Stimulated activated CD4-positive, alpha-beta T cell treated with anti-CD3 and anti-CD28 coated beads, Interleukin-12 subunit alpha, Interleukin-12 subunit beta, amount 100 ng/mL, for 24 hours (primary cell): ENCODE results near the gene IL20.

Experiments used
- DNase-seq, 2 experiments: peaks; one replicate each; pipeline ENCODE4 v3.0.0-alpha.2; 2020; ENCODE audit warnings: low read depth in 2 of 2

IL20 gene, protein sequence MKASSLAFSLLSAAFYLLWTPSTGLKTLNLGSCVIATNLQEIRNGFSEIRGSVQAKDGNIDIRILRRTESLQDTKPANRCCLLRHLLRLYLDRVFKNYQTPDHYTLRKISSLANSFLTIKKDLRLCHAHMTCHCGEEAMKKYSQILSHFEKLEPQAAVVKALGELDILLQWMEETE

DNA sequence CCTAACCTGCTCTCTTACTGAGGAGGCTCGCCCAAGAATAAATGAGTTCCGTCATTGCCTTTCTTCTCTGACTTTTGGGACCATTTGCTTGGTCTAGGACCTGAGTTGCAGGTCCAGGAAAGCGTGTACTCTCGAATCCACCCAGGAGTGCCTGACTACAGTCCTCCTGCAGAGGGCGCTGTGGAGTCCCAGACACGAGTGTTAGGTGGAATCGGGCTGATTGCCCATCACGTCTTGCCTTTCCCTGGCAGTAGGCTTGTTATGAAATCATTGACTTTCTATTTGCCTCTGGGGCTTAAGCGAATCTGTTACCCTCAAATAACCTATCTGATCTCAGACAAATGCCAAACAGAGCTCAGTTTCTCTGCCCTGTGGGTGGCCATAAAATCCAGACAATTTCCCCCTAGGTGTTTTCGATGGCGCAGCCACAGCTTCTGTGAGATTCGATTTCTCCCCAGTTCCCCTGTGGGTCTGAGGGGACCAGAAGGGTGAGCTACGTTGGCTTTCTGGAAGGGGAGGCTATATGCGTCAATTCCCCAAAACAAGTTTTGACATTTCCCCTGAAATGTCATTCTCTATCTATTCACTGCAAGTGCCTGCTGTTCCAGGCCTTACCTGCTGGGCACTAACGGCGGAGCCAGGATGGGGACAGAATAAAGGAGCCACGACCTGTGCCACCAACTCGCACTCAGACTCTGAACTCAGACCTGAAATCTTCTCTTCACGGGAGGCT is at the start of gene IL20:
TSS of gene IL20 (plus strand) at position 685 of the 733 bp plus-strand sequence. CDS start 230 bp downstream, outside the sequence.
- DNase-seq: peak; percentile 66 to 89

DNA sequence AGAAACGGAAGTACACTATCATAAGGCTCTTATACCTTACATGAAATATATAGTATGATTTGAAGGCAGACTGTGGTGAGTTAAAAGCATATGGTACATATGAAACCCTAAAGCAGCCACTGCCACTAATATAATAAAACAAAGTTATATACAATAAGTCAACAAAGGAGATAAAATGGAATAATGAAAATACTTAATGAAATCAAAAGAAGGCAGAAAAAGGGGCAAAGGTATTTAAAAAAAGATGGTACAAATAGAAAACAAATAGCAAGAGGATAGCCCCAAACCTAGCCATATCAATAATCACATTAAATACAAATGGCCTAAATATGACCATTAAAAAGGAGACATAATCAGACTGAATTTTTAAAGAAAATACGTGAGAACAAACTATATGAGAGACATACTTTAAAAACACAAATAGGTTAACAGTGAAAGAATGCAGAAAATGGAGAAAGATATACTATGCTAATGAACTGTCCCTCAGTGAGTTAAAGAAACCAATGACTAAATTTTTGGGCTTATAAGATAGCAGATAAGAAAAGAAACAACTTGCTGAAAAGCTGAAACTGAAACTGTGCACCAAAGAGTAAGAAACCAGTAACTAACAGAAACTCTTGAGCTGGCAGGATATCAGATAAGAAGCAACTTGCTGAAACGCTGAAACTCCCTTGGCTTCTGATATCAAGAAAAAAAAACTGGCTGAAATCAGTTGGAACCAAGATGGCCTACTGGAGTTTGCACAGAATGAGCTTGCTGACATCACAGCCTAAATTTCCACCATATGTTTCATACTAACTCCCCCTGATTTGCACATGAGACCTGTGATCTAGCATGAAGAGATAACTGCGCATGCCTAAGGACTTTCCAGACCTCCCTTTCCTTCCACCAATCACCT is 48.8 kb upstream of the IL20 start:
- no peak for DNase-seq

DNA sequence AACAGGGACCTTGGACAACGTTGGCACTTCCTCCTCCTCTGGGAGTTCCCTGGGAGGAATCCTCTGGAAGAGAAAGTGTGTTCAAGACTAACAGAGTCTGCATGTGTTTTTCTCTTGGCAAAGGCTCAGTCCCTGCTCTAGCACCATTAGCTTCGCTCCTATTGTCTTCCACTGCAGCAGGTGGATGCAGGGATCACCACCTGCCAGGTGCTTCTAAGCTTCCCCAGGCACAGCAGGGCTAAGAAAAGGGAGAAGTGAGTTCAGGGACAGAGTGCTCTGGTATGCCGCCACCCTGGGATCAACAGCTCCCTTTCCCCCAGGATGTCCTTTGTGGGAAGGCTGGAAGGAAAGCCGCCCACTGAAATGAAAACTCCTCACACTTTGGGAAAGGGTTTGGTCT is 43.9 kb upstream of the IL20 start:
- no peak for DNase-seq

DNA sequence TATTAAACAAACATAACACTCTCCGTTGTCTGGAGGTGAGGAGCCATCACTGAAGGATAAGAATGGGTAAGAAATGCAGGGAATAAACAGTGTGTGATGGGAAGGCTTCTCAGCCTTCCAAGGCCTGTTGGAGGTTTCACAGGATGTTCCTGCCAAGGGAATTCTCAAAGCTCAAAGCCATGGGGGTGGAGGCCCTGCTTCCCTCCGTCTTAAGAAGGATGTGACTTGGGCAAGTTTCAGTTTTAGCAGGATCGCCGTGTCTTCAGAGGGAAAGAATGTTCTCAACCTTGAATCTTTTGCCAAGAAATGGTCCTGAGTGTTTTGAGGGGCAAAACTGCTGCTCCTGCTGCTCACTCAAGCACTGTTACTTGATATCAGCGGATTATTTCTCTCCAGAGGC is 41.7 kb upstream of the IL20 start:
- no peak for DNase-seq

DNA sequence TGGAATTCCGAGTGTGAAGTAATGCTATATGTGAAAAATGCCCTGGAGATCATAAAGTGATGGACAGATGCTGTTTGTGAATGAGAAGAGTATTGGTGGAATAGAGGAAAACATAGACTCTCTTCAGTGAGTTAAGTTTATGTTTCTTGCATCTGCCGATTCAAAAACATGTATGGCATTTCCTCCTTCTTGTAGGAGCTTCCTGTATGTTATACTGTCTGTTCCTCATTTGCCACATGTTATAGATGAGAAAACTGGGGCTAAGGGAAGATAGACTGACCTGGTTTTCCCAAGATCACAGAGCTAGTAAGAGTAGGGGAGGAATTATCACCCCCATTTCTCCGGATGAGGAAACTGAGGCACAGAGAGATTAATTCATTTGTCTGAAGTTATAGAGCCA is 41.1 kb upstream of the IL20 start:
- DNase-seq: no peak

DNA sequence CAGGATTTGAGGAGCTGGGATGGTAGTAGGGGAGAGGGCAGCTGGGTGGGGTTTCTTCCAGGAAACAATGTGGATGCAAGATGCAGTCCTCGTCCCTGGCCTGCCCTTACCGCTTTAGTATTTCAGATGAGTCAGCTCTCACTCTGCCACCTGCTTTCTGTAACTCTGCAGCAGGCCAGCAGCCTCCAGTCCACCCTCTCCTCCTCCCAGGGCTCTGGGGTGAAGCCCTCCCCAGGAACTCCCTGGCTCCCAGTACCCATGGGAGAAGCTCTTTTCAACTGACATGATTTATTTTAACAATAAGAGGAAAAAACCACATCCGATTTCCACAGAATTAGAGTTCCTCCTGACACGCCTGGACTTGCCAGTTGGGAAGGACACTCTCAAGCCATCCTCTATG is 39.0 kb upstream of the IL20 start:
- DNase-seq: no peak

DNA sequence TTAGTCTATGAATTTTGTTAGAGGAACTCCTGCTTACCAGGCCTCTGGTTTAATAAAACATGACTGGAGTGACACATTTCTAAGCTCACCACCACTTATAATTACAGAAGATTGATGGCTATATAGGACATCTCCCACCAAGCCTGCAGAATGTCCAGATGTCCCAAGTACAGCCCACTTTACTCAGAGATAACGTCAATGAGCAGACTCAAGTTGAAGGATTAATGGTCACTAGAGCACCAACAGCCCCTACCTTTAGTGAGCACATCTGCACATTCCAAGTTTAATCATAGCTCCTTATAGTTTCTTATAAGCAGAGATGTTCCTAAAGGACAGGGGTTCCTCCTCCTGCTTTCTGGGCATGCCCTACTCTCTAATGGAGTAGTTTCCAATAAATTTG is 37.4 kb upstream of the IL20 start:
- no peak for DNase-seq

DNA sequence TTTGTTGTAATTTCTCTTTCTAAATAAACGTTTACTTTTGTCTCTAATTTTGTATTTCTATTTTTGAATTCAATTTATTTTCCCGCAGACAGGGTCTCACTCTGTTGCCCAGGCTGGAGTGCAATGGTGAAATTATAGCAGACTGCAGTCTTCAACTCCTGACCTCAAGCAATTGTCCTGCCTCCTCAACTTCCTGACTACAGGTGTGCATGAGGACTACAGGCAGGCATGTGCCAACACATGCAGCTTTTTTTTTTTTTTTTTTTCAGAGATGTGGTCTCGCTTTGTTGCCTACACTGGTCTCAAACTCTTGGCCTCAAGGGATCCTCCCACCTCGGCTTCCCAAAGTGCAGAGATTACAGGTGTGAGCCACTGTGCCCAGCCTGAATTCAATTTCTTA is 36.7 kb upstream of the IL20 start:
- DNase-seq: no peak

DNA sequence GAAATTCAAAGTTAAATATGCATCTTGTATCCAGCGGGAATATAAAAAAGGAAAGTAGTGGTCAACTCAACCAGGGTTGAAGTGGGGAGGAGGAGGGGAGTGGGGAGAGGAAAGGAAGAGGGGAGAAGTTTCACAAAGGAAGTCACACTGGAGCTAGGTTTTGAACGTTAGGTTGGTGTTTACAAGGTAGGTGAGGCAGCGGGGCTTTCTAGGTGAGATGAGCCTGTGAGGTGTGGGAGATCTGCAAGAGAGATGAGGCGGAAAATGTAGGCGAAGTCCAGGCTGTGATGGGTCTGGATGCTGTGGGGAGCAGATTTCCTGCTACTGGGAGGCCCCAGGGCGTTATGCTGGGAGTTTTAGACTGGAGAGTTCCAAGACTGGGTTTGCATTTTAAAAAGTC is 36.1 kb upstream of the IL20 start:
- no peak for DNase-seq

DNA sequence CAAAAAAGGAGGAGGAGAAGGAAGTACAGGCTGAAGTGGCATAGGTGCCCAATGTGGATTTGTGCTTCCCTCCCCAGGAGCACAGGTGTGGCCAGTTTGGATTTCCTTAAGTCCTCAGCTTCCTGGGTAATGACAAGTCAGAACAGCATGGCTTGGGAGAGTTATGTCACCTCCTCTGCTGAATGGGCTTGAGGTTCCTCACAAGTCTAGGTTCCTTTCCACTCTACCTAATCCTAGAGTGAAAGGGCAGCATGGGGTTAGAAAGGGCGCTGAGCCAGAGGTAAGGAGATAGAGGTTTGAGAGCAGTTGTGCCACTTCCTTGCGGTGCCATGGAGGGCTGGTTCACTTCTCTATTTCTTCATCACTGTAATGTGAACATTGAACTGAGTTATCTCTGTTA is 35.5 kb upstream of the IL20 start:
- no peak for DNase-seq

DNA sequence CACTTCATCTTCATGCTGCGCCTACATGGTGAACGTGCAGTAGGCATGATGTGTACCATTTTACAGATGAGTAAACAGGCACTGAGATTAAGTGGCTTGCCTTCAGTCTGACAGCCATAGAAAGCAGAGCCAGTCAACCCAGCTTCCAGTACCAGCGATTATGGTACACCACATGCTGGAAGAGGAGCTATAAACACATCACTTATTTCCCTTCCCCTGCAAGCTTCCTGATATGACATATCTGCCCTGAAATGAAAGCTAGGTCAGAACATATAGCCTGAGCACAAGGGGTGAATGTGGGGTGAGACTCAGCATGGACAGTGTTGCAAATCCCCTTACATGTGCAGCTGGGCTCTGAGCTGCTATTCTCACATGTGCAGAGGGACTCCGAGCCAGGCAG is 33.8 kb upstream of the IL20 start:
- no peak for DNase-seq

DNA sequence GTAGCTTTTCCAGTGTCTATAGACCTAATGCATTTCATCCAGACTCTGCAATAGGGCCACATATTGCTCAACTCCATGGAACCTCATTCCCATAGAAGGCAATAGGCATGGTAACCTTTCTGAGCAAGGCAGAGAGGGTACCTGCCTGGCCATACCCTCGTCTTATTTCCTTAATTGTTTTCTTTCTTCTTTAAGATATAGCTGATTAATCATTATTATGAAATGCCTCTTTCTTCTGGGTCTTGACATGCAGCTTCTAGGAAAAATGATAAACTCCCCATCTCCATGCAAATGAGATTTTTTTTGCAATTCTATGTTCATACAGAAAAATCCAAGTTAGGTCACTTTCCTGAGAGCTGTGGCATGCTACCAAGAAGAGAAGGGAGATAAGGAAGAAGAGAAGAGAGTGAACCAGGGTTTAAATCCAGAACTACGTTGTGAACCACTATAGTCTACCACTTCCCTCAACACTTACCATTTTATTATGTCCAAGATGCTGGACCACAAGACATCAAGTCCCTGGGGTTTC is 33.0 kb upstream of the IL20 start:
- no peak for DNase-seq

DNA sequence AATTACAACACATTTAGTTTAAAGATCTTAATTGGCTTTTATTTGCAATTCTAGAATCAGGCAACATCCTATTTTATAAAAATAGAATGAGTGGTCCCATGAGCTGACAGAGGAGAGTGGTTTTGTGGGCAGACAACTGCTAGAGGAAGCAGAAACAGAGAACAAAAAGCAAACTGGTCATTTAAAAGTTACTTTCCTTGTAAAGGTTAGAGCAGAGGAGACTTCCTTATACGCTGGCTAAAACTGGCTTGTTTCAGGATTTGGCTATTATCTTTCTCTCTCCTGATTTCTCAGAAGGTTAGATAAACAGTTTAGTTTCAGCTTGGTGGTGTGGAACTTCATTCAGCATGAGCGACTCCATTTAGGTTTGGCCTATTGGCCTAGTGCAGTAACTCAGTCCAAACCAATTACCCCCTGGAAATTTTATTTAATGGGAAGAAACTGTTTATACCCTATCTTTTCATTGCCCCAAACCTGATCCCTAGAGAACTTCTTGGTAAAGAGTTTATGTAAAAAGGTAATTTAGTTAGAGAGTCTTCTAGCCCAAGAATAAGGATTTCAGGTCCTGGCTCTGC is 32.2 kb upstream of the IL20 start:
- no peak for DNase-seq

DNA sequence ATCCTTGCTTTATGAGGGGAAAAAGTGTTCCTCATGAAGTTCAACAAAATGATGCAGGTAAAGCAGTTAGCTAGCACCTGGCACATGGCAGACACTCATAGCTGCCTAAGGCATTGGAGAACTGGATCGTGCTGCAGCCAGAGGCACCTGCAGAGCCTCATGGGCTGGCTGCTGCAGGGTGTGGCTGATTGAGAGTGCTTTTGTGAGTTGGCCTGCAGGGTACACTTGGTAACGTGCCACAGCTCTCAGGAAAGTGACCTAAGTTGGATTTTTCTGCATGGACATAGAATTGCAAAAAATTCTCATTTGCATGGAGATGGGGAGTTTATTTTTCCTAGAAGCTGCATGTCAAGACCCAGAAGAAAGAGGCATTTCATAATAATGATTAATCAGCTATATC is 31.6 kb upstream of the IL20 start:
- DNase-seq: no peak

DNA sequence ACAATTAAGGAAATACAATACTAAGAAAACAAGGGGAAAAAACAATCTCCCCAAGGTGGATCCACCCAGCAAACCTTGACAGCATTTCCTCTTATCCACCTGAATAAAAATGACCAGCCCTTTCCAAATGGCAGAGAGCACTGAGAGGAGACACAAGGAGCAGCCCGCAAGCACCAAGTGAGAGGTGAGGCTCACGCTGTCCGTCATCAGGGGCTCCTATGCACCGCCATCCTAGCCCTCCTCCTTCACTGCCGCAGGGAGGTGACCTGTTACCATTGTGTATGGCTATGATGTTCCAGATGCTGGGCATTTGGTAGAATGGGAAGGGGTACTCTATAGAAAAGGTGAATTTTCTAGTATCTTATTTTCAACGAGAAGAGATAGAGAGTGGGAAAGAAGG is 31.2 kb upstream of the IL20 start:
- no peak for DNase-seq

DNA sequence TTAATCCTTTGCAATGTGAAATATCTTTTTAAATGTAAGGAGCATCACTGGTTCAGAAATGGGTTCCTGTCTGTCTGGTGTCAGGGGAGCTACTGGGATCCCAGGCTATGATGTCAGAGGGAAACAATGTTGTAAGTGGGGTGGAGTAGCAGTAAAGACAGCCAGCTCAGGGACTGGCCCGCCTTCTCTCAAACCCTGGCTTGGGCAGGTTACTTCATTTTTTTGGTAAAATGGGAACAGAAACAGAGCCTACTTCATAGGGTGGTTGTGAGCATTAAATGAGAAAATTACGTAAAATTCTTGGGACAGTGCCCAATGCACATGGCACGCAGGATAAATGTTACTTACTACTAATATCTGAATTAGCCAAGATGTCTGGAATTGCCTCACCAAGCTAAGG is 30.7 kb upstream of the IL20 start:
- DNase-seq: no peak

DNA sequence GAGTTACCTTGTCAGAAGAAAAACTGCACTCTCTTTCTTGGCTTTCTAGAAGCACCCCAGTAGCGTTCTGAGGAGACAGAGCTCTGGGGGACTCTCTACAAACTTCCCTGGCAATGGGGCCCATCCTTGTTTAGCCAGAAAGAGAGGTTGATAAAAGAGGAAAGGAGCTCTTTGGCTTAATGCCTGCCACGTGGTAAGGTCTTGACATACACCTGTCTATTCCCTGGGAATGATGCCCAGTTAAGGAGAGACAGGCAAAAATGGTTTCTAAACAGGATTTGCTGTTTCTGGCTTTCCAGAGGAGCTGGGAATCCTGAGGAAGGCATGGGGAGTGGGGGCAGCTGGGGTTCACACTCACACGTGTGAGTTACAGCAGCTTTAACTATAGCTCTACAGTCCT is 30.2 kb upstream of the IL20 start:
- no peak for DNase-seq

DNA sequence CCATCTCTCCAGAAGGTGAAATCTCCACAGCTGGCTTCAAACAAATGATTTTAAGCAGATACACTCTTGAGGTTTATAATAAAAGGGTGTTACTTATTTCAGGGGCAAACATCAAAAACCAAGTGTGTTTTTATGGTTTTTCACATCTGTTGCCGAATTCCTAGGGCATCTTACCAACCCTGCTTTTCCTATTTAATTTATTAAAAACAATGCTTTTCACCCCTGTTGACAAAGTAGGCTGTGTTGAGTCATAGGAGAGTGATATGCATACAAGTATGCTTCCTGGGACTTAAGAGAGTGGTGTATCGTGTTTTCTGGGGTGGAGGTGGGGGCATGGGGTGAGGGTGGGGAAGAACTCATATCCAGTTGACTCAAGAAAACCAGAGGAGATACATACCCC is 29.3 kb upstream of the IL20 start:
- no peak for DNase-seq

DNA sequence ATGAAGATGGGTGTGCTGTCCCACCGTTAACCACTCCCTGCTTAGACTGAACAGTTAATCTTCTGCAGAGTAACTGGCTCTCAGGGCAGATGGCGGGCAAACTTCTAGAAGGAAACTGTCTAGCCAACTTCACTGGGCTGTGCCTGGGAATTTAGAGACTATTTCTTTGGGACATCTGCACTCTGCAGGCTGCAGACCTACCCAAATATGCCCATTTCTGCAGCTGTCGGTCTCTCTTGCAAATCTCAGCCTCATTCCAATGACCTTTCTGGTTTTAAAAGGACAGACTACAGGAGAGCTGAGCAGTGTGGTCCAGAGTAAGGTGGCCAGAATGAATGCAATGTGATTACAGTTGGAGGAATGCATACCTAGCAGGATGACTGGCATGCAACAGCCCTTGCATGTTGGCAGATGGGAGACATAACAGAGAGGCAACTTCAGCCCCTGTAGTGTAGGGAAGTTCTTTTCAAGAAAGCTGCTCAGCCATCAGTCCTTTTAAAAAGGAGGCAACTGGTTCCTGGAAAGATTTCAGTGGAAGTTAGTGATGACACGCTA is 26.3 kb upstream of the IL20 start:
- no peak for DNase-seq

DNA sequence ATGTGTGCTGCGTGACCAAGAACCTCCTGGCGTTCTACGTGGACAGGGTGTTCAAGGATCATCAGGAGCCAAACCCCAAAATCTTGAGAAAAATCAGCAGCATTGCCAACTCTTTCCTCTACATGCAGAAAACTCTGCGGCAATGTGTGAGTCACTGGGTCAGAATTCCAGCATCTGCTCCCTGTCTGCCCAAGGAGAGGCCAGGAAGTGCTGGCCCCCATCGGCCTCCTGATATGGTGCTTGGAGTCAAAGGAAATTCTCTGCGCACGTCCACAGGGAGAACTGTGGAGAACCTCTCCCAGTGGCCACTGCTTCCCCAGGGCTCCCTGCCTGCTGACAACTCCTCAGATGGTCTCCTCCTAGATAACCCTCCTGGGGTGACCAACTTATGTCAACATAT is 25.6 kb upstream of the IL20 start:
- no peak for DNase-seq

DNA sequence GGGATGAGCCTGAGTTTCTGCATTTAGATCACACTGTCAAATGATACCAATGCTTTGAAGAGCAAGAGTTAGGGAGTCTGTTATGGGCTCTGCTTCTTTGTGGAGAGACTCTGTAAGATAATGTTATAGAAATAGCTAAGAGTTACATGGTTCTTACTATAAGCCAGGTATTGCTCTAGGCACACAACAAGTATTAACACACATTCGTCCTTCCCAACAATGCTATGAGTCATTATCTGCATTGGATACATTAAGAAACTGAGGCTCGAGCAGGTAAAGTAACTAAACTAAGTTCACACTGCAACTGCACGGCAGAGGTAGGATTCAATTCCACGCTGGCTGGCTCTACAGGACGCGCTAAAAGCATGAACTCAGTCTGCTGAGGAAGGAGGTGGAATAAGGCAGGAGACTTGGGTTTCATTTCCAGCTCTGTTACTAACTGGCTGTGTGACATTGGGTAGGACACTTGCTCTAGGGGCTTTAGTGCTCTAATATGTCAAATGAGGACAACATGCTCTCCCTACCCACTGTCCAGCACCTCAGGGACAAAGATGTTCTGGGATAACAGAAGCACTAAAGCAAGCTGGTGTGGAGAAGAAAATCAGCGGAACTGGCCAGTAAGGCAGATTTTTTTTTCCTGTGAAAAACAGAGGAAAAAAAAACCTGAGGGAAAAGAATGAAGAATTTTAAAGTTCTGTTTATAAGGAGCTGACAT is 23.7 kb upstream of the IL20 start:
- DNase-seq: no peak
